Activated naive CD4-positive, alpha-beta T cell treated with Interleukin-2 at 50 U/mL for 16 hours (primary cell): ENCODE results near the gene PADI3.
"Not testable (repeated sequence)": the region's sequence is repeated elsewhere in the genome, so short reads cannot be mapped to it uniquely, and the experiment has no call there.

ENCODE experiments used
- DNase-seq: peaks from one replicate; pipeline ENCODE4 v3.0.0-alpha.2; 2020

Gene PADI3

DNA sequence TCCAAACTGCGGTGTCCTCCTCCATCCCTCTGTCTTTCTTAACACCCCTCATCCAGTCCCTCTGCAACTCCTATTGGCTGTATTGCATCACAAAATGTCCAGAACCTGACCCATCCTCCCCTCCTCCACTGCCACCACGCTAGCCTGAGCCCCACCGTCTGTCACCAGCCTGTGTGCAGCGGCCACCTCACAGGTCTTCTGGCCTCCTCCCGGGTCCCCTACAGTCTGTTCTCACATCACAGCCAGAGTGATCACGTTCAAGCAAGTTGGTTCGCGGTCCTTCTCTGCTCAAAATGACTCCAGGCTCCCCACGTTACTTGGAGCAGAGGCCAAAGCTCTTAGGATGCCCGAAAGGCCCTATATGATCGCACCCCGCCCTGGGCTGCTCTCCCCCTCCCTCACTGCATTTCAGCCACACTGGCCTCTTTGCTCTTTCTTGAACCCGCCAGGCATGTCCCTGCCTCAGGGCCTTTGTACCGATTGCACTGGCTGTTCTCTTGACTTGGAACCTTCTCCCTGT lies 56.7 kb downstream of the PADI3 start:
- no peak for DNase-seq

DNA sequence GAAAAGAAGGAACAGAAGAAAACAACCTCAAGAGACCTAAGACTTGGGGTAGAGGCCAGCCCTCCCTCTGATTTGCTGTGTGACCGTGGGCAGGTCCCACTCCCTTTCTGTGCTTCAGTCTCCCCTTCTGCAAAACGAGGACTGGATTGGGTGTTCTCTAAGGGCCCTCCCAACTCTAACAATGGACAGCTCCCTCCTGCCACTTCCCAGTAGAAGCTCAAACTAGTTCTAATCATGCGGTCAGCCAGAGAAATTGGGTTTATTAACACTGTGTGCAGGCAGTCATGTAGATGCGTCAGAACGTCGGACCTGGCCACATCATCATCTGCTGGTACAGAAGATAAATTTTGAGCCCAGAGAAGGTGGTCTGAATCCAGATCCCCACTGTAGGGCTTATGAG lies 57.5 kb downstream of the PADI3 start:
- DNase-seq = no peak

DNA sequence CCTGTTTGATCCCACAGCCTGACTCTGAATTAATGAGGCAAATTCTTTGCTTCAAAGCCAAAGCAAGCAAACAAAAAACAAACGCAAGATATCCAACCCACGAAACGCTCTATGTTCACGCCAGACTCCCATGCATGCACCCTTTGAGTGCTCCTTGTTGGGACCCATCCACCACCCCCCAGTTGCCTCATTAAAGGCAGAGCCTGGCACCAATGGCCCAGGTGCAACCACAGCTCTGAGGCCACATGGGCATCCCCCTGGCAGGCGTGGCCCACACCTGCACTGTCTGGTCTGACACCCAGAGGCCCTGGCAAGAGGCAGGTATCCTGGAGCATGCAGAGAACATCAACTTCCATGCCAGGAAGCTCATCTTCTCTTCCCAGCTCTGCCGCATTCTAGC lies 58.0 kb downstream of the PADI3 start:
- DNase-seq = no peak

DNA sequence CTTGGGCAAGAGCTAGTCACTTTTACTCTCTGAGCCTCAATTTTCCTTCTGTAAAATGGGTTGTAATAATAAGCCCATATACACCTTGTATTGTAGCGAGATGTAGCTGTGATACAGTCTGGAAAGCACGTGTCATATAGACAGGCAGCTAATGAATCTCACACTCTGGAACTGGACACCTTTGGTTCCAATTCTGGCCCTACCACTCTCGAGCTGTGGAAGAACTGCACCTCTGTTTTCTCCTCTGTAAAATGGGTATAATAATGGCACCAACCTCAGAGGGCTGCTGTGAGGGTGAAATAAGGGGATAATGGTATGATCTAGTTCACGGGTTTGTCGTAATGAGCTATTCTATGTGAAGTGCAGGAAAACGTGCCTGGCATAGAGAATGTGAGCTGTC lies 58.4 kb downstream of the PADI3 start:
- no peak for DNase-seq

DNA sequence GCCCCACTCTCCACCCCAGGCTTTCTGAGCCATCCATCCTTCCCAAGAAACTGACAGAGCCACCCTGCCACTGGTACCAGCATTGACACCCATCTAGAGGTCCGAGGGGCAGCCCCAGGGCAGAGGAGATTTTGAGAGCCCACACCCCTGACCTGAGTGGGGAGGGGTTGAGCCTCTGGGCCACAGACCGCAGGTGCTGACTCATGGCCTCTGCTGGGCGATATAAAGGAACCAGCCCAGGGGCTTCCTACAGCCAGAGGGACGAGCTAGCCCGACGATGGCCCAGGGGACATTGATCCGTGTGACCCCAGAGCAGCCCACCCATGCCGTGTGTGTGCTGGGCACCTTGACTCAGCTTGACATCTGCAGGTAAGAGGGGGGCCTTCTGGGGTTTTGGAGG lies 59.0 kb downstream of the PADI3 start, which contains the start of gene PADI4:
Gene PADI4 (plus strand): TSS at position 252 of the 400 bp plus-strand sequence. CDS start 26 bp downstream, at position 278.
- DNase-seq = no peak

DNA sequence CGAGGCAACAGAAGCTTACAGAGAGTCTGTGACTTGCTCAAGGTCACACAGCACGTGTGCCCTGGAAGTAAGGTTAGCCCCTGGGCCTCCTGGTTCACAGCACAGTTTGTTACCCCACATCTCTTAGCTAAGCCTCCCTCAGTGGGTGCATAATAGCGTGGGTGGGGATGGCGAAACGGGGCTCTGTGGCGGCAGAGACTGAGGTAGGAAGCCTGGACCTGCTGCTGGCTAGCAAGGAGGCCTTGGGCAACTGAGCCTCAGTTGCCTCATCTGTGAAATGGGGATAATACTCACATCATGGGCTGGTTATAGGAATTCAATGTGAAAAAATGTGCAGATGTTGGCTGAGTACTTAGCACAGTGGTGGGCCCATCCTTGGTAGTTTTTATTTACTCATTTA lies 59.7 kb downstream of the PADI3 start:
- DNase-seq = no peak

DNA sequence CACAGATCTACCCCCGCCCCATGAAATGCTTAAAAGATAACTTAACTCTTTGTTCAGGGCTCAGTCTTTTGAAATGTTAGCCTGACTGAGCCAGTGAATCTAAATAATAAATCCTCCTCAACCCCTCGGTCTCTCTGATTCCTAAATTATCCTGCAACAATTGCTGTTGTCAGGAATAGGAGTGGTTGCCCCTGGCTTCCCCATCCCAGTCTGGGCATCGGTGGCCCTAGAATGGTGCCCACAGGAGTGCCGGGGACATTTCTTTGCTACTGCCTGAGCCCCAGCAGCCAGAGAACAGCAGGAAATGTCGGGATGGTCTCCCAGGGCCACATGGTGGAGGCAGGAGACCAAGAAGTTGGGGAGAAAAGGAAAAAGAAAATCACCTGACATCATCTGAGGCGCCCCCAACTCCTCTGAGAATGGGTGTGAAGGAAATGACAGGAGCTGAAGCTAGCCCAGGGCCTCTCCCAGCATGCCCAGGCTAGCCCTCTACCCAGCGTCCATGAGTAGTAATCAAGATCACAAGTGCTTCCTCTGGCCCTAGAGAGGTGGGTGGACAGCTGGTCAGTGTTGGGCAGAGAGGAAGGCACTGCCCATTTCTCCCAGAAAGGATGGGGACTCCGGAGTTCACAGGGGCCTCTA lies 60.6 kb downstream of the PADI3 start:
- no peak for DNase-seq

DNA sequence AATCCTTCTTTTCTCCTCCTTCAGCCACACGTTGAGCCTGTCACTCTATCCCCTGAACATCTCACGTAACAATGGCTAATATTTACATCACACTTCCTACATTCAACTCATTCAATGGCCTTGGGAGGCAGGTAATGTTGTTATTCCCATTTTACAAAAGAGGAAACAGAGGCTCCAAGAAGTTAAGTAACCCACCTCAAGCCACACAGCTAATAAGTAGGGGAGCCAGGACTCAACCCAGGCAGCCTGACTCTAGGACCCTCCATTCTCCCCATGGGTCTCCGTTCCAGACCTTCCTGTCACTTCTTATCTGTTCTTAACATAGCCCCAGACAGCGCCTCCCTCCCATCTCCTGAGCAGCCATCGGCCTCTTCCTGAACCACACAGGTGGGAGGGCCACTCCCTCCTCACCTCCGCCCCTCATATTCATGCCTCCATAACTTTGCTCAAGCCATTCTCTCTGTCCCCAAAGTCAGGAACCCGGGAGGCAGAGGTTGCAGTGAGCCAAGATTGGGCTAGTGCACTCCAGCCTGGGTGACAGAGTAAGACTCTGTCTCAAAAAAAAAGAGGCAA lies 61.3 kb downstream of the PADI3 start:
- no peak for DNase-seq

DNA sequence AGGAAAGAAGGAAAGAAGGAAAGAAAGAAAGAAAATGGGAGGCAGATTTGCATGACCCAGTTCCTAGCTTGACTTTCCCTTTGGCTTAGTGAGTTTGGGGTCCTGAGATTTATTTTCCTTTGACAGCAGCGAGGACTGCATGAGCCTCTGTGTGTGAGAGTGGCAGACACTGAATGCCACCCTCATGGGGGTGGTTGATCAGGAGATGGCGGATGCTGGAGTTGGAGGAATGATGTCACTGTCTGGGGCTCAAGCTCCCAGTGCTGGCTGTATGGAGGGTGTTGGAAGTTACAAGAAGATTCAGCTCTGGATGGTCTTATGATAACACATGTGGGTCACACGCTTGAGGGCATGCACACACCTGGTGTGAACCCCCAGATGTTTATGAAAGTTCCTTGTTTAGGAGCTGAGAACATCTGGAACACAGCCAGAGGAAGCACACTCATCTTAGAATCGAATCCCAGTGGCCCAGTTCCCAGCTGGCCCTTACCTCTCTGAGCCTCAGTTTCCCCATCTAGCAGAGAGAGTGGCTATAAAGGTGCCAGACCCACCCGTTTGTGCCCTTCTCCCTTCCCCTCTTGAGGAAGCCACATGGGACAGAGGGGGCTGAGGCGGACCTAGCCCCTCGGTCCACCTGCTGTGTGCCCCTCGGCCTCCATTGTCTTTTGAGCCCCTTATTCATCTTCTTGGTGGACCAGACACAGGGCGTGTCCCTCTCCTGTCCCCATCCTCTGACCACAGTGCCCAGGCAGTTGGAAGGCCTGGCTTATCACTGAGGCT lies 64.8 kb downstream of the PADI3 start:
- DNase-seq = no peak

DNA sequence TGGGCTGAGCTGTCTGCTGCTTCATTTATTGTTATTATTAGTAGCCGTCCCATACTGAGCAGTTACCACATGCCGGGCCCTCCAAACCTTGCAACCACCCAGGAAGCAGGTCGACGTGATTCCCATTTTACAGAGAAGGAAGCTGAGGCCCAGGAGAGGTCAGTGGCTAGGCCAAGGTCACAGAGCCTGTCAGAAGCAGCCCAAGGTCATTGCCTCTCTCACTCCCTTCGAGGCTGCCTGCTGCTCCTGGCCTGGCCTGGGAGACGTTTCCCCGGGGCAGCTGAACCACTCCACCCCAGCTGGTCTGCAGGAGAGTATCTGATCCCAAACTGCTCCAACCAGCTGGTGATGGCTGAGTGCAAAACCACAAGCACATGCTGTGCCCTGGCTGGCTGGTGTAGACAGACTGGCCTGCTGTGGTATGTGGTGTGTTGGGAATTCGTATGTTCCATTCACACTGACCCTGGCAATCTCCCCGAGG lies 65.6 kb downstream of the PADI3 start:
- DNase-seq = no peak

DNA sequence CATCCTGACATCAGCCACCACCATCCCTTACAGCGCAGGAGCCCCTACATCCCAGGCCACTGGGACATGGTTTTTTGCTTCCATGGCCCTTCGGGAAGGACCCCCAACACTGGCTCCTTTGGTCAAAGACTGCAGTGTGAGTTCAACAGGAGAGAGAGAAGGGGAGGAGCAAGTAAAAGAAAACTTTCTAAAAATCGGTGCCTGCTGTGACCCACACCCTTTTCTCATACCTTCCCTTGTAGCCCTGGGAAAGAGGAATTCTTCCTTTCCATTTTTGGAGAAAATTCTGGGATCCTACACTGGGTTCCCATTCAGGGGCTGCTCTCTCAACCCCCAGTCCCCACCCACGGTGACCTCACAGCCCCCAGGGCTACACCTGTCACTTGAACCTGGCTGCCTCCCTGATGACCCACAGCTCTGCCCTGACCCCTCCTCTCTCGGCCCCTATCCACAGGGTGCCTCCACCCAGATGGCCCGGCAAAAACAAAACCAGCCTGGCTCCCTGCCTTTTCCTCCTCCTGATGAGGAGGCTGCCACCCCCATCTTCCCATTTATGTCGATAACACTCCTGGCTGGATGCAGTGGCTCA lies 66.7 kb downstream of the PADI3 start:
- no peak for DNase-seq

DNA sequence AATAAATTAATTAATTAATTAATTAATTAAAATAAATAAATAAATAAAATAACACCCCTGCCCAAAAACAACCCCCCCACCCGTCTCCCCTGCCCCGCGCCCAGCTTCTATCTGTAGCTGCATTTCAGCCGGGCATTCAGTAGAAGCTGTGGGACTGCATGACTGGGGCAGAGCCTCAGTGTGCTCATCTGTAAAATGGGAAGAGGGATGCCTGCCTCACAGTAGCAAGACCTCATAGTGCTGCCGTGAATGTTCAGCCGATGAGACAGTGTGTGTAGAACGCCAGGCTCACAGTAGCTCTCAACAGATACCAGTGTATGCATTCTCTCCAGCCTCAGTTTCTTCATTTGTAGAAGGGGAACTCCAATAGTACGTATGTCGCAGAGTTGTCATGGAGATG lies 67.8 kb downstream of the PADI3 start:
- no peak for DNase-seq

DNA sequence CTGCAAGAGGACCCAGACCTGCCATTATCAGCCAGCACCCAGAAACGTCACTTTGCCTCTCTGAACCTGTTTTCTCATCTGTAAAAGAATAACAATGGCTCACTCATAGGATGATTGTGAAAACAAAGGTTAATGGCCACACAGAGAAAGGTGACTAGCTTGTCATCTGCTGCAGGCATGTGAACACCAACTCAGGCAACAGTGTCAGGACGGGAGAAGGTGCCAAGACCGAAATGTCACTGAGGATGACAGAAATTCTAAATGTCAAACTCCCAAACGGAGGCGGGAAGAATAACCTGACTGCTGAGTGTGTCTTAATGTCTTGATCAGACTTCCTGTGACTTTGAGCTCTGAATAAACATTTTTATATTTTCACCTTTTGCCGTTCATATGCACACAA lies 69.4 kb downstream of the PADI3 start:
- no peak for DNase-seq

DNA sequence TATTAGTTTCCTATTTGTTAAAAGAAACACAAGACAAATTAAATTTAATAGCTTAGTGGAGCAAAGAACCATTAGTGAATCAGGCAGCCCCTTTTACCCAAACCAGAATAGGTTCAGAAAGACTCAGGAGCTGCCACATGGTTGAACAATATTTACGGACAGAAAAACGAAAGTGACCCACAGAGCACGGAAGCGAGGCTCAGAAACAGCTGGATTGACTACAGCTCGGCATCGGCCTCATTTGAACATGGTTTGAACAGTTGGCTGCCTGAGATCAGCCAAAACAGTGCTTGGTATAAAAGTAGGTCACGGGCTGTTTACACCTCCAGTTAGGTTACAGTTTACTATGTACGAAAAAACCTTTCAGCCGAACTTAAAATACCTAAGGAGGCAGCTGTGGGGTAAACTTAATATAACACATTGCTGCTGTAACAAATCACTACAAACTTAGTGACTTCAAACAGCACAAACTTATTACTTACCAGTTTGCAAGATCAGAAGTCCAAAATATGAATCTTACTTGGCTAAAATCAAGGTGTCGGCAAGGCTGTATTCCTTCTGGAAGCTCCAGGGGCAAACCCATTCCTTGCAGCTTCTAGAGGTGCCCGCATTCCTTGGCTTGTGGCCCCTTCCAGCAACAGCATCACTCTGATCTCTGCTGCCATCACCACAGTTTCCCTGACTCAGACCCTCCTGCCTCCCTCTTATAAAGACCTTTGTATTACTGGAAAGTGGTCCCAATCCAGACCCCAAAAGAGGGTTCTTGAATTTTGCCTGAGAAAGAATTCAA lies 70.9 kb downstream of the PADI3 start:
- DNase-seq = no peak

DNA sequence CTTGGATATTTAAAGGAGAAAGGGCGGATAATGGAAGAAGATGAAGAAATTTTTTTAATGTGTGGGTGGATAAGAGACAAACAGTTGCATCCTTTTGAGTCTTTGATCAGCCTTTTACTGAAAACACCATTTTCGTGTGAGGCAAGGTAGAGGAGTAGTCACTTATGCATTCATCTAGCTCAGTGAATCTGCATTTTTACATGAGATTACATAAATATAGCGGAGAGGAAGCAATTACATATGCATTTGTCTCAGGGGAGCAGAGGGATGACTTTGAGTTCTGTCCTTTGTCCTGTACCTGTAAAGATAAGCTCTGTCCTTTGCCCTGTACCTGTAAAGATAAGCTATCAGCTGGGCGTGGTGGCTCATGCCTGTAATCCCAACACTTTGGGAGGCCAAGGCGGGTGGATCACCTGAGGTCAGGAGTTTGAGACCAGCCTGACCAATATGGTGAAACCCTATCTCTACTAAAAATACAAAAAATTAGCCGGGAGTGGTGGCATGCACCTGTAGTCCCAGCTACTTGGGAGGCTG lies 73.0 kb downstream of the PADI3 start:
- DNase-seq = not testable (repeated sequence)

DNA sequence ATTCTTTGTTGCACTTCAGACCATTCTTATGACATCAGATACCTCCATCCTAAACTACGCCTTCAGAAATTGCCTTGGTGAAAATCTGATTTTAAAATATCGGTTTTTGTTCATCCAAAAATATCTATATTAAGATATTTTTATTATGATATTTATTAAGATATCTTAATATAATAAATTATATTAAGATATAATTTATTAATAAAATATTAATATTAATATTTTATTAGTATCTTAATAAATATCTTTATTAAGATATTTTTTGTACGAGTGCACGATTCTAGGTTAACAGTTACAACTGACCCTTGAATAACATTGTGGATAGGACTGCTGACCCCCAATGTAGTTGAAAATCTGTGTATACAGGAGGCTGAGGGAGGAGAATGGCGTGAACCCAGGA lies 80.0 kb downstream of the PADI3 start:
- DNase-seq = no peak

DNA sequence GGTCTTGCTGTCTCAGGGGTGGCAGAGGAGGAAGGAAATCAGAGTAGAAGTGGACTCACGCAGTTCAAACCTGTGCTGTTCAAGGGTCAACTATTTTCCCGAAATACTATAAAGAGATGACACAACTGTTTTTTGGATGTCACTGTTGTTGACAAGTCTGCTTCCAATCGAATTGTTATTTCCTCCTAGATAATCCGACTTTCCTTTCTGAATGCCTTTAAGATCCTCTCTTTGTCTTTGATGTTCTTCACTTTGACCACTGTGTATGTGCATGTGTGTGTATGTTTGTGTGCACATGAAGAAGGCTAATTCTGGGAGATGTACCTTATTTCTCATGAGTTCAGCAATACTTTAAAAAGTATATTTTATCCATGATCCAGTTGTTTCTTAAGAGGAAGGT lies 80.7 kb downstream of the PADI3 start:
- DNase-seq = no peak

DNA sequence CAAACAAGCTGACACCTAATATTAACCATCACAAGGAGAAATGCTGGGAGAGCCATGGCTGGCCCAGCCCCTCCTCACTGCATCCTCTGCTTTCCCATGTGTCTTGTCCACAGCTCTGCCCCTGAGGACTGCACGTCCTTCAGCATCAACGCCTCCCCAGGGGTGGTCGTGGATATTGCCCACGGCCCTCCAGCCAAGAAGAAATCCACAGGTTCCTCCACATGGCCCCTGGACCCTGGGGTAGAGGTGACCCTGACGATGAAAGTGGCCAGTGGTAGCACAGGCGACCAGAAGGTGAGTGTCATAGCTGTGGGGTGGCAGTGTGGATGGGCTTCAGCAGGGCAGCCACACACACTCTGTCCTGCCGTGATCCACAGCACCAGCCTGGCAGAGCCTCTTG lies 82.0 kb downstream of the PADI3 start:
- DNase-seq = no peak

DNA sequence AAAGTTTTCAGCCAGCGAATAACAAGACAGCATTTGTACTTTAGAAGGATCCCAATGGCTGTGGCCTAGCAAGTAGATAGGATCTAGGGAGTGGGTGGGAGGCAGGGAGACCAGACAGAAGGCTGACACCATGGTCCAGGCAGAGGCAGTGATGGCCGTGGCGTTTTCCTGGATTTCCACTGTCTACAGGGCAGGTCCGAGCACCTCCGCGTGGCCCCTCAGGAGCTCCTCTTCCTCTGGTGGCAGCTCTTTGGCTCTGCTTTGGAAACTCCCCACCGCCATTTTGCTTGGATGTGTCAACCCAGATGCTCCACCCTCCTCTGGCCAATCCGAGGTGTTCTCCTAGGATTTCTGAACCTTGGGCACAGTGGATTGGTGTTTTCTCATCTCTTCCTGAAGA lies 84.2 kb downstream of the PADI3 start:
- DNase-seq = no peak
